OCI-LY3 (cell line): ENCODE measurements around the gene RASA1.

Experiments
- H2AFZ ChIP-seq: fragments of 200-600, 300-600 bp; shearing (Covaris generic); 2 replicates; pipeline ENCODE4 v1.6.0; 2014; ENCODE audit warnings: antibody characterized with exemption, low read depth, low read length
- H3K27ac ChIP-seq: fragments of 200-600, 300-600 bp; sonication (generic); 2 replicates; pipeline ENCODE4 v1.5.1; 2014; ENCODE audit warnings: mild to moderate bottlenecking, low read length, moderate library complexity, mixed read lengths
- H3K27me3 ChIP-seq: fragments of 200-600, 300-600 bp; sonication (generic); 2 replicates; pipeline ENCODE4 v1.6.1; 2014; ENCODE audit warnings: low read depth, low read length, mixed read lengths
- H3K36me3 ChIP-seq: fragments of 200-600, 300-600 bp; sonication (generic); replicated peaks from 2 replicates; pipeline ENCODE3; 2014; ENCODE audit warnings: low read depth, low read length, mixed read lengths
- H3K4me1 ChIP-seq: fragments of 300-600, 200-600 bp; sonication (generic); 2 replicates; pipeline ENCODE4 v1.6.1; 2014; ENCODE audit warnings: low read length, mixed read lengths
- H3K4me2 ChIP-seq: fragments of 200-600, 300-600 bp; sonication (generic); 2 replicates; pipeline ENCODE4 v1.6.1; 2014; ENCODE audit warnings: low read length, mixed read lengths
- H3K4me3 ChIP-seq: fragments of 300-600, 200-600 bp; sonication (generic); 2 replicates; pipeline ENCODE4 v1.5.1; 2014; ENCODE audit warnings: antibody characterized with exemption, mild to moderate bottlenecking, low read length, moderate library complexity
- H3K79me2 ChIP-seq: fragments of 300-600, 200-600 bp; shearing (Covaris generic); 2 replicates; pipeline ENCODE4 v1.6.1; 2014; ENCODE audit warnings: mild to moderate bottlenecking, low read length, mixed read lengths
- H3K9ac ChIP-seq: fragments of 300-600, 200-600 bp; shearing (Covaris generic); 2 replicates; pipeline ENCODE4 v1.6.0; 2014; ENCODE audit warnings: mild to moderate bottlenecking, low read length, moderate library complexity
- H3K9me3 ChIP-seq: fragments of 200-600, 300-600 bp; shearing (Covaris generic); 2 replicates; pipeline ENCODE4 v1.6.1; 2014; ENCODE audit warnings: low read length, mixed read lengths; ENCODE audit not compliant: insufficient read depth
- H4K20me1 ChIP-seq: fragments of 200-600, 300-600 bp; sonication (generic); 2 replicates; pipeline ENCODE4 v1.6.1; 2016; ENCODE audit warnings: low read length, mixed read lengths; ENCODE audit not compliant: insufficient read depth
- CTCF ChIP-seq: fragments of 200-600, 300-600 bp; sonication (generic); IDR thresholded peaks from 2 replicates; pipeline ENCODE4 v1.5.1; 2014; ENCODE audit warnings: antibody characterized with exemption, low read length, low read depth
- EZH2phosphoT487 ChIP-seq: fragments of 200-600 bp; shearing (Covaris generic); IDR thresholded peaks from 2 replicates; pipeline ENCODE4 v1.6.1; 2018; ENCODE audit warnings: antibody characterized with exemption, mixed run types, low read depth

RASA1 gene

DNA sequence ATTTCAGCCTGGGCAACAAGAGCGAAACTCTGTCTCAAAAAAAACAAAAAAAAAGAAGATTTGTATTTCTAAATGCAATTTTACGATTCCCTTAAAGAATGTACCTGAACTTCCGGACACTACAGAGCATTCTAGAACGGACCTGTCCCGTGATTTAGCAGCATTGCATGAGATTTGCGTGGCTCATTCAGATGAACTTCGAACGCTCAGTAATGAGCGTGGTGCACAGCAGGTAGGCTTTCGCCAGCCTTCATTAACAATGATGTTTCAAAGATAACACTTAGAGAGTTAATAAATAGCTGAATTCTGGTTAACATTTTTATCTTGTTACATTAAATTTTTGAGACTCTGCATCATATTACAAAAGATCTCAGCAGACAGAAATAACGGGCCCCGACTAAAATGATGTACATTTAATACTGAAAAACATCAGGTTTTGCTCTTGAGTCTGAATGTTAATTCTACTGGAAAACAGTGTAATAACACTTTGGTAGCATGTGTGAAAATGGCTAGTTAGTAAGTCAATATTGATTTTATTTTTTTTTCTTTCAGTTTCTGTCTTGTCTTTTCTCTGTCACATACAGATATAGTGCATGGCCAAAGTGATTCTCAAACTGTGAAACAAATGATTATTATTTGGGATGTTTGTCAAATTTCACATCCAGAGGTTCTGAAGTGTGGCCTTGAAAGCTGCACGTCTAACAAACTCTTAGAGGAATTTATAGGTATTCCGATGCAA, 121.8 kb downstream of the RASA1 start:
- Histone ChIP-seq H4K20me1 (no peaks in the 10 kb centered on the region), H3K9ac (no peak overlapping the region), H3K4me3 (no peak overlapping the region), H3K9me3 (no peaks in the 10 kb centered on the region), H3K79me2 (no peaks in the 10 kb centered on the region), H3K27ac (no peak overlapping the region), H3K27me3 (no peaks in the 10 kb centered on the region), H3K4me2 (no peak overlapping the region), H3K4me1 (no peaks in the 10 kb centered on the region), H3K36me3 (peaks cover 58% of the 10 kb centered on the region), H2AFZ (no peak overlapping the region)
- TF ChIP-seq EZH2phosphoT487 (no peak), CTCF (no peak)

DNA sequence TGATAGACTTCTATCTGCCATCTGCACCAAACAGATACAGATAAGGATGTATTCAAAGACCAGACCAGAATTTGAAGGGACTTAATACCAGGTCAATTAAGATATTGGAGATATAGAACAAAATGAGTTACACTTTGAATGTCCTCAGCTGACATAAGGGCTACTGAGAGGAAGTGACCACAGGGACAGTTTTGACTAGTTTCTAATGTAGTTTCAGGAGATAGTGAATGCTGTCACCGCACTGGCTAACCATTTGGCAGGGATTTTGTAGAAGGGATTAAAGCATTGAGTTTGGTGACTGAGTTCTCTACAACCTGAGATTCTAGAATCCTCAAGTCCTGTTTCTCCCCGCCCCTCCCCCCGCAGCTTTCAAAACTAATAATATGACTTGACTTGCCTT, 122.4 kb downstream of the RASA1 start:
- no peaks in the 10 kb centered on the region for H3K4me1 ChIP-seq
- H3K4me3 ChIP-seq: no peak overlapping the region
- no peaks in the 10 kb centered on the region for H4K20me1 ChIP-seq
- peaks cover 63% of the 10 kb centered on the region for H3K36me3 ChIP-seq
- H3K9ac ChIP-seq: no peak overlapping the region
- H3K4me2 ChIP-seq: no peak overlapping the region
- no peak overlapping the region for H3K27ac ChIP-seq
- H2AFZ ChIP-seq: no peak overlapping the region
- no peaks in the 10 kb centered on the region for H3K27me3 ChIP-seq
- TF ChIP-seq EZH2phosphoT487 (no peak), CTCF (no peak)
- H3K79me2 ChIP-seq: no peaks in the 10 kb centered on the region
- no peaks in the 10 kb centered on the region for H3K9me3 ChIP-seq

- Histone ChIP-seq H3K4me3 (no peak overlapping the region), H3K9me3 (no peaks in the 10 kb centered on the region), H4K20me1 (no peaks in the 10 kb centered on the region), H3K4me2 (no peak overlapping the region), H3K27ac (no peak overlapping the region), H3K27me3 (no peaks in the 10 kb centered on the region), H3K4me1 (no peaks in the 10 kb centered on the region), H2AFZ (no peak overlapping the region), H3K36me3 (peaks cover 63% of the 10 kb centered on the region), H3K79me2 (no peaks in the 10 kb centered on the region), H3K9ac (no peak overlapping the region)
- TF ChIP-seq EZH2phosphoT487 (no peak), CTCF (no peak)
Measured at GRCh38 chr5:87390576-87391199, 123.0 kb downstream of the RASA1 start.

- Histone ChIP-seq H3K27ac (no peak overlapping the region), H3K4me2 (no peak overlapping the region), H3K4me1 (no peaks in the 10 kb centered on the region), H4K20me1 (no peaks in the 10 kb centered on the region), H3K9me3 (no peaks in the 10 kb centered on the region), H3K4me3 (no peak overlapping the region), H3K79me2 (no peaks in the 10 kb centered on the region), H3K27me3 (no peaks in the 10 kb centered on the region), H3K36me3 (peaks cover 60% of the 10 kb centered on the region), H2AFZ (no peak overlapping the region), H3K9ac (no peak overlapping the region)
- TF ChIP-seq EZH2phosphoT487: no peak
- no peak for TF ChIP-seq CTCF
Measured at GRCh38 chr5:87392170-87392569, 124.5 kb downstream of the RASA1 start.
